Loucy (cell line): Measurements from ENCODE around the gene BRD4.

Source experiments
- H2AFZ ChIP-seq: fragments of 200-600 bp; sonication (generic); 2 replicates; pipeline ENCODE4 v1.6.0; 2016; ENCODE audit warnings: antibody characterized with exemption, mild to moderate bottlenecking, low read length, moderate library complexity
- H3F3A ChIP-seq: fragments of 200-600 bp; 2 replicates; pipeline ENCODE4 v1.6.0; 2016; ENCODE audit warnings: antibody characterized with exemption, low read depth, mild to moderate bottlenecking
- H3K27me3 ChIP-seq: fragments of 200-600 bp; sonication (generic); 2 replicates; pipeline ENCODE4 v1.6.1; 2014; ENCODE audit warnings: low read length, mild to moderate bottlenecking; ENCODE audit not compliant: insufficient read depth, poor library complexity, severe bottlenecking
- H3K36me3 ChIP-seq: fragments of 200-600 bp; sonication (generic); 2 replicates; pipeline ENCODE4 v1.6.1; 2016; ENCODE audit warnings: low read length; ENCODE audit not compliant: insufficient read depth
- H3K4me1 ChIP-seq: fragments of 200-600 bp; sonication (generic); 2 replicates; pipeline ENCODE4 v1.5.1; 2014; ENCODE audit warnings: low read length, mild to moderate bottlenecking; ENCODE audit not compliant: insufficient read depth, poor library complexity, severe bottlenecking
- H3K4me2 ChIP-seq: fragments of 200-600 bp; sonication (generic); 2 replicates; pipeline ENCODE4 v1.6.0; 2014; ENCODE audit warnings: antibody characterized with exemption, low read length, low read depth, mild to moderate bottlenecking; ENCODE audit not compliant: poor library complexity, severe bottlenecking
- H3K4me3 ChIP-seq: fragments of 200-600 bp; sonication (generic); 2 replicates; pipeline ENCODE4 v1.5.1; 2014; ENCODE audit warnings: low read length, mild to moderate bottlenecking, mixed read lengths; ENCODE audit not compliant: poor library complexity, severe bottlenecking
- H3K79me2 ChIP-seq: fragments of 200-600 bp; sonication (generic); 2 replicates; pipeline ENCODE4 v1.6.1; 2014; ENCODE audit warnings: low read length; ENCODE audit not compliant: insufficient read depth
- H3K9ac ChIP-seq: fragments of 200-600 bp; sonication (generic); 2 replicates; pipeline ENCODE4 v1.6.0; 2014; ENCODE audit warnings: mild to moderate bottlenecking, low read depth, low read length, moderate library complexity; ENCODE audit not compliant: poor library complexity, severe bottlenecking
- H3K9me2 ChIP-seq: fragments of 200-600 bp; sonication (generic); replicated peaks from 2 replicates; pipeline ENCODE4 v1.6.1; 2016; ENCODE audit warnings: low read depth, low read length, mixed read lengths
- H3K9me3 ChIP-seq: fragments of 200-600 bp; sonication (generic); 2 replicates; pipeline ENCODE4 v1.6.1; 2014; ENCODE audit warnings: mild to moderate bottlenecking, antibody characterized with exemption, low read length, low read depth; ENCODE audit not compliant: insufficient read depth
- H4K20me1 ChIP-seq: fragments of 200-600 bp; sonication (generic); 2 replicates; pipeline ENCODE4 v1.6.0; 2014; ENCODE audit warnings: antibody characterized with exemption, low read length, mild to moderate bottlenecking; ENCODE audit not compliant: insufficient read depth, poor library complexity, severe bottlenecking
- EZH2phosphoT487 ChIP-seq: fragments of 200-600 bp; IDR thresholded peaks from 2 replicates; pipeline ENCODE4 v1.6.1; 2018; ENCODE audit warnings: antibody characterized with exemption, mild to moderate bottlenecking, moderate library complexity, borderline replicate concordance
- TF ChIP-seq, protein P1 (sequence below): fragments of 200-600 bp; sonication (generic); conservative IDR thresholded peaks from 2 replicates; pipeline ENCODE4 v1.5.1; 2014; ENCODE audit warnings: mild to moderate bottlenecking, antibody characterized with exemption, low read length

The BRD4 gene

DNA sequence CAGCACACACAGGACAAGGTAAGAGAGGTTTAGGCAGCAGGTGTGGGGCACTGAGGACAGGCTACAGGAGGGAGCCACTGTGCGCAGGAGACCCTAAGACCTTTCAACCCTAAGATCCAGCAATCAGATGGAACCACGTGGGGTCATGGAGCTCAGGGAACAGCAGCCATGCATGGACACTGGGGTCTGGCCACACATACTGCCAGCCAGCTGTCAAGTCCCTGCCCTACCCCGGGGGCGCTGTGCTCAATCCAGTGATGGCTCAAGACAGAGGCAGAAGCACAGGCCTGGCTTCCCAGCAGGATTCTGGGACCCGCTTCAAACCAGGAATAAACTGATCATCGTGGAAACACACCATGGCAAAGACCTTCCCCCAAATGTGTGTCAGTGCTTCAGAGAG, 74.6 kb downstream of the BRD4 start:
- Histone ChIP-seq H3K4me2 (no peak overlapping the region), H2AFZ (no peak overlapping the region), H3K9ac (no peak overlapping the region), H3K9me2 (no peaks in the 10 kb centered on the region), H3K27me3 (no peaks in the 10 kb centered on the region), H3K9me3 (no peaks in the 10 kb centered on the region), H3F3A (no peaks in the 10 kb centered on the region), H3K79me2 (no peaks in the 10 kb centered on the region), H3K4me3 (no peak overlapping the region), H4K20me1 (peaks cover 12% of the 10 kb centered on the region), H3K36me3 (peaks cover 98% of the 10 kb centered on the region; the same call in 1 of the 2 replicates), H3K4me1 (no peaks in the 10 kb centered on the region)
- TF ChIP-seq, protein P1, sequence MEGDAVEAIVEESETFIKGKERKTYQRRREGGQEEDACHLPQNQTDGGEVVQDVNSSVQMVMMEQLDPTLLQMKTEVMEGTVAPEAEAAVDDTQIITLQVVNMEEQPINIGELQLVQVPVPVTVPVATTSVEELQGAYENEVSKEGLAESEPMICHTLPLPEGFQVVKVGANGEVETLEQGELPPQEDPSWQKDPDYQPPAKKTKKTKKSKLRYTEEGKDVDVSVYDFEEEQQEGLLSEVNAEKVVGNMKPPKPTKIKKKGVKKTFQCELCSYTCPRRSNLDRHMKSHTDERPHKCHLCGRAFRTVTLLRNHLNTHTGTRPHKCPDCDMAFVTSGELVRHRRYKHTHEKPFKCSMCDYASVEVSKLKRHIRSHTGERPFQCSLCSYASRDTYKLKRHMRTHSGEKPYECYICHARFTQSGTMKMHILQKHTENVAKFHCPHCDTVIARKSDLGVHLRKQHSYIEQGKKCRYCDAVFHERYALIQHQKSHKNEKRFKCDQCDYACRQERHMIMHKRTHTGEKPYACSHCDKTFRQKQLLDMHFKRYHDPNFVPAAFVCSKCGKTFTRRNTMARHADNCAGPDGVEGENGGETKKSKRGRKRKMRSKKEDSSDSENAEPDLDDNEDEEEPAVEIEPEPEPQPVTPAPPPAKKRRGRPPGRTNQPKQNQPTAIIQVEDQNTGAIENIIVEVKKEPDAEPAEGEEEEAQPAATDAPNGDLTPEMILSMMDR, result no peak
- no peak for TF ChIP-seq EZH2phosphoT487

- Histone ChIP-seq H3K9me2 (no peaks in the 10 kb centered on the region), H3K4me3 (no peak overlapping the region), H3K4me1 (no peaks in the 10 kb centered on the region), H3K79me2 (no peaks in the 10 kb centered on the region), H3K9ac (no peak overlapping the region), H3K36me3 (peaks cover 99% of the 10 kb centered on the region; the same call in 1 of the 2 replicates), H3K4me2 (no peak overlapping the region), H2AFZ (no peak overlapping the region), H3K9me3 (no peaks in the 10 kb centered on the region), H4K20me1 (peaks cover 5% of the 10 kb centered on the region), H3F3A (no peaks in the 10 kb centered on the region), H3K27me3 (no peaks in the 10 kb centered on the region)
- no peak for TF ChIP-seq EZH2phosphoT487
- TF ChIP-seq, protein P1, result no peak
Observed at GRCh38 chr19:15256708-15257331, 75.5 kb downstream of the BRD4 start.

- Histone ChIP-seq H3K27me3 (no peaks in the 10 kb centered on the region), H3K4me3 (no peak overlapping the region), H3K9me3 (no peaks in the 10 kb centered on the region), H2AFZ (no peak overlapping the region), H3K9ac (no peak overlapping the region), H3K79me2 (peaks cover 4% of the 10 kb centered on the region; the same call in 1 of the 2 replicates), H3F3A (no peaks in the 10 kb centered on the region), H4K20me1 (peaks cover 8% of the 10 kb centered on the region), H3K4me2 (no peak overlapping the region), H3K36me3 (peaks cover 98% of the 10 kb centered on the region; the same call in 1 of the 2 replicates), H3K9me2 (no peaks in the 10 kb centered on the region), H3K4me1 (no peaks in the 10 kb centered on the region)
- TF ChIP-seq, protein P1, result no peak
- no peak for TF ChIP-seq EZH2phosphoT487
Observed at GRCh38 chr19:15255359-15255990, 76.9 kb downstream of the BRD4 start.
